Activated T-helper 2 cell treated with anti-CD3 and anti-CD28 coated beads, Interferon-gamma antibody, Interleukin-2, Interleukin-4, amounts not matched to agents 10 μg/mL and 5 μg/mL and 100 μg/mL, durations not matched to agents 14 hours and 24 hours and 36 hours (primary cell): ENCODE measurements around the gene RASA4. TPM values are rescaled to one million over a fixed set of nuclear protein-coding genes. Genes with fewer than 3 reads are reported as not detected.

Source experiments
- total RNA-seq: library from RNA; stranded (reverse); gene quantifications from 2 replicates; pipeline ENCODE4 v1.2.3, GENCODE V29; 2022

Gene RASA4
- total RNA-seq, 1 donor from 2014 or later, result 45.5 TPM

Other genes with a start within 250 kb of the RASA4 start
- 25.7 and 30.0 TPM in 2 replicates for gene PRKRIP1, start 220.4 kb downstream of the RASA4 start, total RNA-seq
- gene ORAI2, start 183.2 kb downstream of the RASA4 start, total RNA-seq, result 53.5 and 53.8 TPM in 2 replicates
- gene ALKBH4, start 151.9 kb downstream of the RASA4 start, total RNA-seq, result 8.9 and 10.0 TPM in 2 replicates
- gene LRWD1, start 151.8 kb downstream of the RASA4 start, total RNA-seq, result 21.8 and 22.0 TPM in 2 replicates
- 46.8 and 52.2 TPM in 2 replicates for gene POLR2J, start 137.8 kb downstream of the RASA4 start, total RNA-seq
- gene RASA4B, start 99.0 kb downstream of the RASA4 start, total RNA-seq, result 17.1 and 20.3 TPM in 2 replicates
- gene UPK3BL2, start 73.1 kb downstream of the RASA4 start, total RNA-seq, result 15.1 and 18.1 TPM in 2 replicates
- gene SPDYE2, start 65.5 kb downstream of the RASA4 start, total RNA-seq, result not detected in 2 replicates
- gene POLR2J3, start 44.2 kb downstream of the RASA4 start, total RNA-seq, result 45.2 and 50.7 TPM in 2 replicates
- gene UPK3BL1, start 26.0 kb upstream of the RASA4 start, total RNA-seq, result 10.6 and 17.5 TPM in 2 replicates
- gene SPDYE2B, start 33.6 kb upstream of the RASA4 start, total RNA-seq, result not detected in 2 replicates
- gene POLR2J2, start 54.9 kb upstream of the RASA4 start, total RNA-seq, result 13.9 and 17.3 TPM in 2 replicates
- 8.3 and 9.4 TPM in 2 replicates for gene FAM185A, start 132.2 kb upstream of the RASA4 start, total RNA-seq